ENCODE measurements around the gene GRB14. TPM values are rescaled to one million over a fixed set of nuclear protein-coding genes. Genes with fewer than 3 reads are reported as not detected.

GRB14 gene
- total RNA-seq, 1 donor from 2014 or later = 4.5 TPM

DNA sequence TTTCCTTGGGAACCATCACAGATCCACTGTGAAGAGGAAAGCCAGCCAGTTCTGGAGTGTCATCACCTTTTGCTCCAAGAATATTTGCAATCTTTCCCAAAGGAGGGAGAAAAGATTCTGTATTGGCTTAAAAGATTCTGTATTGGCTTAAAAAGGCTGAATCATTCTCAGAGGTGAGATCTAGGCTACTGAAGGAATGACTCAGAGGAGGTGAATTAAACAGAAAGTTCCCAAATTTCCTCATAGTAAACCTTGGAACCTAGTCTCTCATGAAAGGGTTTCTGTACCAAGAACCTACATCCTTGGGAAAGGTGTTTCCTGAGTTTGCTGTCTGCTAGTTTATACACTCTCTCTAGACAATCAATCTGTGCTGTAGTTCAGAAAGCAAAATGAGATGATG lies 34.1 kb upstream of the GRB14 start:
- DNase-seq (ENCODE audit: low spot score) = no peak
- peaks cover 4% of the 10 kb centered on the region for H3K36me3 Mint-ChIP-seq
- TF ChIP-seq CTCF (IDR thresholded peaks at IDR 0.05) (no peak), EZH2phosphoT487 (IDR thresholded peaks at IDR 0.05) (no peak), EZH2 (IDR thresholded peaks at IDR 0.05) (no peak)
- Histone ChIP-seq H3K36me3 (no peaks in the 10 kb centered on the region), H3K9ac (no peak overlapping the region), H3K79me2 (ENCODE audit: low read depth) (no peaks in the 10 kb centered on the region), H4K20me1 (ENCODE audit: low read depth) (no peaks in the 10 kb centered on the region), H3K9me3 (ENCODE audit: low read depth) (no peaks in the 10 kb centered on the region), H3K4me2 (no peak overlapping the region), H3K27ac (no peak overlapping the region), H3K4me3 (no peak overlapping the region), H3K27me3 (no peaks in the 10 kb centered on the region), H3K4me1 (peaks cover 4% of the 10 kb centered on the region), H3F3A (ENCODE audit: low read depth) (no peaks in the 10 kb centered on the region), H2AFZ (replicated peaks) (no peak overlapping the region)
- H3K27ac Mint-ChIP-seq = no peak overlapping the region
- no peaks in the 10 kb centered on the region for H3K27me3 Mint-ChIP-seq (ENCODE audit: insufficient read depth, low read depth)
- no peaks in the 10 kb centered on the region for H3K4me1 Mint-ChIP-seq
- H3K4me3 Mint-ChIP-seq = no peak overlapping the region
- H3K9me3 Mint-ChIP-seq = peaks cover 10% of the 10 kb centered on the region

GRCh38 chr2:164651361-164651760 lies 30.1 kb upstream of the GRB14 start:
- no peak for TF ChIP-seq EZH2 (IDR thresholded peaks at IDR 0.05)
- no peak for TF ChIP-seq CTCF (IDR thresholded peaks at IDR 0.05)
- H3F3A ChIP-seq (ENCODE audit: low read depth) = no peaks in the 10 kb centered on the region
- no peak overlapping the region for H3K27ac ChIP-seq
- Mint-ChIP-seq H3K36me3 (peaks cover 4% of the 10 kb centered on the region), H3K27me3 (ENCODE audit: insufficient read depth, low read depth) (no peaks in the 10 kb centered on the region), H3K4me1 (no peaks in the 10 kb centered on the region), H3K9me3 (peaks cover 19% of the 10 kb centered on the region), H3K4me3 (no peak overlapping the region), H3K27ac (no peak overlapping the region)
- H3K27me3 ChIP-seq = no peaks in the 10 kb centered on the region
- no peaks in the 10 kb centered on the region for H3K79me2 ChIP-seq (ENCODE audit: low read depth)
- H3K4me1 ChIP-seq = peaks cover 4% of the 10 kb centered on the region
- no peak overlapping the region for H3K9ac ChIP-seq
- H4K20me1 ChIP-seq (ENCODE audit: low read depth) = no peaks in the 10 kb centered on the region
- H3K4me2 ChIP-seq = no peak overlapping the region
- H3K36me3 ChIP-seq = no peaks in the 10 kb centered on the region
- peaks cover 14% of the 10 kb centered on the region for H3K9me3 ChIP-seq (ENCODE audit: low read depth)
- H2AFZ ChIP-seq (replicated peaks) = peak overlapping the region; percentile 33
- no peak overlapping the region for H3K4me3 ChIP-seq
- peak; percentile 29 for DNase-seq (ENCODE audit: low spot score)

GRCh38 chr2:164644036-164644700 lies 22.9 kb upstream of the GRB14 start:
- peaks cover 4% of the 10 kb centered on the region for H3K9me3 ChIP-seq (ENCODE audit: low read depth)
- TF ChIP-seq EZH2 (IDR thresholded peaks at IDR 0.05) = no peak
- TF ChIP-seq EZH2phosphoT487 (IDR thresholded peaks at IDR 0.05) = no peak
- no peak for TF ChIP-seq CTCF (IDR thresholded peaks at IDR 0.05)
- H3K4me3 Mint-ChIP-seq = no peak overlapping the region
- no peaks in the 10 kb centered on the region for H3K36me3 ChIP-seq
- no peak overlapping the region for H3K4me3 ChIP-seq
- no peaks in the 10 kb centered on the region for H3K27me3 Mint-ChIP-seq (ENCODE audit: insufficient read depth, low read depth)
- no peaks in the 10 kb centered on the region for H3K4me1 ChIP-seq
- no peaks in the 10 kb centered on the region for H3F3A ChIP-seq (ENCODE audit: low read depth)
- no peaks in the 10 kb centered on the region for H4K20me1 ChIP-seq (ENCODE audit: low read depth)
- H3K9ac ChIP-seq = no peak overlapping the region
- no peak overlapping the region for H3K27ac ChIP-seq
- no peaks in the 10 kb centered on the region for H3K27me3 ChIP-seq
- no peak overlapping the region for H2AFZ ChIP-seq (replicated peaks)
- no peaks in the 10 kb centered on the region for H3K4me1 Mint-ChIP-seq
- no peak overlapping the region for H3K4me2 ChIP-seq
- no peak overlapping the region for H3K27ac Mint-ChIP-seq
- H3K36me3 Mint-ChIP-seq = no peaks in the 10 kb centered on the region
- no peaks in the 10 kb centered on the region for H3K79me2 ChIP-seq (ENCODE audit: low read depth)
- H3K9me3 Mint-ChIP-seq = peaks cover 3% of the 10 kb centered on the region
- no peak for DNase-seq (ENCODE audit: low spot score)
